Measurements from ENCODE around the gene TESMIN.

Gene TESMIN

GRCh38 chr11:68683536-68684384, 67.6 kb downstream of the TESMIN start:
- DNase-seq (ENCODE audit: low read depth) = no peak
- no peak overlapping the region for H3K4me3 ChIP-seq (ENCODE audit: low read depth, low read length)
- TF ChIP-seq CTCF (IDR thresholded peaks at IDR 0.05; ENCODE audit: insufficient read depth, low read depth, low read length, missing control alignments) = no peak

- H3K4me3 ChIP-seq (ENCODE audit: low read depth, low read length) = no peak overlapping the region
- DNase-seq (ENCODE audit: low read depth) = no peak
- TF ChIP-seq CTCF (IDR thresholded peaks at IDR 0.05; ENCODE audit: insufficient read depth, low read depth, low read length, missing control alignments) = no peak
Observed at GRCh38 chr11:68683121-68683520, 68.2 kb downstream of the TESMIN start.

- no peak overlapping the region for H3K4me3 ChIP-seq (ENCODE audit: low read depth, low read length)
- DNase-seq (ENCODE audit: low read depth) = no peak
Observed at GRCh38 chr11:68682531-68682961, 68.8 kb downstream of the TESMIN start.

GRCh38 chr11:68680541-68681231, 70.6 kb downstream of the TESMIN start:
- no peak overlapping the region for H3K4me3 ChIP-seq (ENCODE audit: low read depth, low read length)
- no peak for DNase-seq (ENCODE audit: low read depth)
- no peak for TF ChIP-seq CTCF (IDR thresholded peaks at IDR 0.05; ENCODE audit: insufficient read depth, low read depth, low read length, missing control alignments)

More at GRCh38 chr11:68682531-68682961, 68.8 kb downstream of the TESMIN start:
- TF ChIP-seq CTCF (IDR thresholded peaks at IDR 0.05; ENCODE audit: insufficient read depth, low read depth, low read length, missing control alignments) = no peak

- no peak for DNase-seq (ENCODE audit: low read depth)
- no peak for TF ChIP-seq CTCF (IDR thresholded peaks at IDR 0.05; ENCODE audit: insufficient read depth, low read depth, low read length, missing control alignments)
- H3K4me3 ChIP-seq (ENCODE audit: low read depth, low read length) = no peak overlapping the region
Observed at GRCh38 chr11:68678031-68678441, 73.3 kb downstream of the TESMIN start.

- TF ChIP-seq CTCF (IDR thresholded peaks at IDR 0.05; ENCODE audit: insufficient read depth, low read depth, low read length, missing control alignments) = no peak
- no peak overlapping the region for H3K4me3 ChIP-seq (ENCODE audit: low read depth, low read length)
- DNase-seq (ENCODE audit: low read depth) = no peak
Observed at GRCh38 chr11:68677432-68677831, 73.9 kb downstream of the TESMIN start.
